NCI-H446 (cell line): ENCODE results near the gene FNDC8.
"Not testable (repeated sequence)": the region's sequence is repeated elsewhere in the genome, so short reads cannot be mapped to it uniquely, and the experiment has no call there.

ENCODE experiments used
- DNase-seq, 2 experiments: peaks; one replicate each; lab custom pipeline; 2025; lab: John Stamatoyannopoulos, UW

The FNDC8 gene

GRCh38 chr17:35171834-35172233 lies 50.4 kb downstream of the FNDC8 start:
- no peak for DNase-seq

GRCh38 chr17:35172321-35172720 lies 50.9 kb downstream of the FNDC8 start:
- not testable (repeated sequence) for DNase-seq

GRCh38 chr17:35174835-35175334 lies 53.5 kb downstream of the FNDC8 start:
- DNase-seq: no peak

GRCh38 chr17:35175638-35176415 lies 54.4 kb downstream of the FNDC8 start:
- no peak for DNase-seq

- no peak for DNase-seq
These were observed 55.5 kb downstream of the FNDC8 start for GRCh38 chr17:35176897-35177296.

GRCh38 chr17:35179379-35179778 lies 58.0 kb downstream of the FNDC8 start:
- DNase-seq: not testable (repeated sequence)
